Measurements from ENCODE around the gene PIGU. TPM values are rescaled to one million over a fixed set of nuclear protein-coding genes. Genes with fewer than 3 reads are reported as not detected.

Gene PIGU
- total RNA-seq, 1 experiment from 2014 or later, result 32.8 TPM

DNA sequence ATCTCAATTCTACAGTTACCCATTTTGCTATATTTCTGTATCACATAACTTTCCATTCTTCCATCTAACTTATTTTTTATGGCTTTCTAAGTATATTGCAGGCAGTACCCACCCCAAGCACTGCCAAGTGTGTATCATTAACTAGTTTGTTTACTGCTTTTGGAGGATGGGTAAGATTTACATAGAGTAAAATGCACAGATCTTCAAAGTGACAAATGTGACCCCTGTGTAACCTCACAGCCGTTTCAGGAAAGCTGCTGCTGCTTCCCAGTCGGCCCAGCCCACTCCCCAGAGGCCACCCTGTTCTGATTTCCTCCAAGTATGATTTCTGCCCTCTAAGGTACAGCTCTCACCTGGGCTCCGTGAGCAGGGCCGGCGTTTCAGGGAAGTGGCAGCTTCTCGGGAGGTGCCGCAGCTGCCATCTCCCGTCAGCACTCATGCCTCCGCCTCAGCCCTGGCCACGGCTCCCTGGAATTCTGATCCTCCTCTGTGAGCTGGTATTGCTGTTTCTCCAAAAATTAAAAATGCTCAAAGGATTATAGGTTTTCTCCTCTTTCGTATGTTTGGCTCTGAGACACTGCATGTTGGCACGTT, 133.3 kb downstream of the PIGU start:
- Histone ChIP-seq H3K79me1 (ENCODE audit: insufficient read depth, low read depth, low read length, poor library complexity, severe bottlenecking) (no peaks in the 10 kb centered on the region), H2BK5ac (ENCODE audit: insufficient read length, low read length) (no peak overlapping the region), H3K23me2 (ENCODE audit: insufficient read length, low read depth, low read length, poor library complexity, severe bottlenecking) (peaks cover 3% of the 10 kb centered on the region), H4K5ac (ENCODE audit: insufficient read length, low read depth, low read length) (no peak overlapping the region), H3K4me1 (ENCODE audit: insufficient read depth, low read length) (no peaks in the 10 kb centered on the region), H3K4me2 (ENCODE audit: insufficient read depth, insufficient read length, low read length) (no peak overlapping the region), H4K8ac (replicated peaks; ENCODE audit: insufficient read length, low read depth, low read length) (no peak overlapping the region), H3K27me3 (ENCODE audit: insufficient read depth, low read length) (no peaks in the 10 kb centered on the region; the same call in 1 of the 2 replicates), H3T11ph (ENCODE audit: low read length) (no peak overlapping the region), H3K27ac (ENCODE audit: insufficient read length, low read depth, low read length) (no peak overlapping the region), H4K20me1 (ENCODE audit: control insufficient read depth, insufficient read depth, insufficient read length) (no peaks in the 10 kb centered on the region), H3K14ac (ENCODE audit: insufficient read depth, low read length) (no peak overlapping the region), H3K79me2 (ENCODE audit: insufficient read depth, low read length) (no peaks in the 10 kb centered on the region), H3K9me3 (ENCODE audit: control insufficient read depth, low read depth, low read length) (no peaks in the 10 kb centered on the region), H2BK15ac (ENCODE audit: low read depth, low read length) (no peak overlapping the region), H3K56ac (ENCODE audit: insufficient read length, low read depth, low read length) (no peak overlapping the region), H3K9ac (ENCODE audit: extremely low read depth, insufficient read length, low read length) (no peak overlapping the region), H3K18ac (ENCODE audit: insufficient read length, low read depth, low read length) (no peak overlapping the region), H4K91ac (ENCODE audit: insufficient read length, low read depth, low read length) (no peak overlapping the region), H2BK20ac (ENCODE audit: low read depth, low read length, poor library complexity, severe bottlenecking) (no peak overlapping the region), H2BK120ac (ENCODE audit: low read depth, low read length, poor library complexity, severe bottlenecking) (no peak overlapping the region), H2AFZ (ENCODE audit: low read length) (no peak overlapping the region), H3K4ac (ENCODE audit: low read depth, low read length) (no peak overlapping the region), H2AK5ac (ENCODE audit: insufficient read length, low read length) (no peak overlapping the region), H2BK12ac (ENCODE audit: insufficient read length, low read depth, low read length) (no peak overlapping the region), H3K23ac (ENCODE audit: insufficient read length, low read depth, low read length) (no peak overlapping the region)
- Mint-ChIP-seq H3K4me3 (no peak overlapping the region), H3K9me3 (peaks cover 0 to 1% of the 10 kb centered on the region in 2 experiments; a peak in 1 of 5 replicates), H3K4me1 (peaks cover 21 to 24% of the 10 kb centered on the region in 2 experiments), H3K27ac (no peak overlapping the region), H3K36me3 (ENCODE audit: insufficient read depth in 1 of 3, low read depth in 3 of 3) (peaks cover 12 to 31% (median 23%) of the 10 kb centered on the region in 3 experiments; a peak in 6 of 7 replicates), H3K27me3 (ENCODE audit: low read depth) (peaks cover 13% of the 10 kb centered on the region)
- no CpG with 5 or more reads among the region's 12 CpGs for WGBS (ENCODE audit: extremely low coverage, insufficient read length, low lambda C conversion rate)
- no peak for DNase-seq
- TF ChIP-seq CTCF (conservative IDR thresholded peaks at IDR 0.05), result no peak
